Gastrocnemius medialis (tissue), 4 donors: ENCODE data around the gene CCL17.

ENCODE experiments used
- CTCF ChIP-seq, 5 experiments: fragments of 450-650 bp in 3 of 5; fragments of 200-600 bp in 2 of 5; sonication (generic) in 2 of 5; IDR thresholded peaks in 4 of 5; conservative IDR thresholded peaks in 1 of 5; 1 replicate in 4 of 5; 2 replicates in 1 of 5; pipeline ENCODE4 v1.5.1; 2016 to 2019; ENCODE audit warnings: antibody characterized with exemption in 5 of 5, mild to moderate bottlenecking in 3 of 5, moderate library complexity in 3 of 5
- POLR2A ChIP-seq, 2 donors: fragments of 450-650 bp; IDR thresholded peaks; one replicate each; pipeline ENCODE4 v1.6.1; 2017; ENCODE audit warnings: antibody characterized with exemption in 2 of 2, mild to moderate bottlenecking in 2 of 2, moderate library complexity in 2 of 2

GRCh38 chr16:57357330-57358085 is 47.1 kb upstream of the CCL17 start:
- TF ChIP-seq CTCF (IDR thresholded peaks at IDR 0.05 in 4 of 5, conservative IDR thresholded peaks at IDR 0.05 in 1 of 5) (no peak), POLR2A (IDR thresholded peaks at IDR 0.05) (no peak)
